Endothelial cell of umbilical vein (primary cell): ENCODE data around the gene WDR86. TPM values are rescaled to one million over a fixed set of nuclear protein-coding genes. Genes with fewer than 3 reads are reported as not detected.

Experiments
- BruUV-seq: library from RNA; stranded (reverse); fragments of 400-500 nt; replicated peaks from 2 replicates; lab custom pipeline; 2021; lab: Mats Ljungman, UMichigan
- CTCF ChIA-PET: fragments of 300-600, 350-600 bp; sonication (Branson Sonifier 250); formaldehyde crosslinking; loops from one replicate; lab custom pipeline; 2021; ENCODE audit warnings: antibody characterized with exemption, inconsistent platforms; lab: Charles Lee
- POLR2A ChIA-PET: fragments of 300-600, 350-600 bp; sonication (Branson Sonifier 250); formaldehyde crosslinking; loops from one replicate; lab custom pipeline; 2021; ENCODE audit warnings: antibody characterized with exemption, inconsistent platforms; lab: Charles Lee
- DNase-seq: peaks from one replicate; pipeline ENCODE4 v3.0.0-alpha.2; 2011; ENCODE audit warnings: low read depth, low spot score
- FAIRE-seq: peaks from 2 replicates; lab custom pipeline; 2011; peaks lifted over from hg19 to GRCh38; lab: Jason Lieb, UNC
- H2AFZ ChIP-seq: 2 replicates; pipeline ENCODE4 v1.6.0; 2012; ENCODE audit warnings: low read depth, low read length, control low read depth, inconsistent platforms
- H3K27ac ChIP-seq: 2 replicates; pipeline ENCODE4 v1.5.1; 2011; ENCODE audit warnings: low read depth, mild to moderate bottlenecking, control low read depth, low read length, moderate library complexity; ENCODE audit not compliant: insufficient read depth
- H3K27me3 ChIP-seq, 2 experiments: 2 replicates each; pipeline versions ENCODE4 v1.6.0 to v1.6.1; 2011; ENCODE audit warnings: low read length in 2 of 2, mixed read lengths in 1 of 2; ENCODE audit not compliant: control insufficient read depth in 2 of 2, insufficient read depth in 2 of 2
- H3K36me3 ChIP-seq, 2 experiments: 2 replicates in 1 of 2; 3 replicates in 1 of 2; pipeline ENCODE4 v1.5.1; 2011; ENCODE audit warnings: low read length in 2 of 2, mild to moderate bottlenecking in 1 of 2, moderate library complexity in 1 of 2; ENCODE audit not compliant: control insufficient read depth in 2 of 2, insufficient read depth in 2 of 2; ENCODE audit errors: extremely low read depth in 1 of 2
- H3K4me1 ChIP-seq: 3 replicates; pipeline ENCODE4 v1.5.1; 2011; ENCODE audit warnings: mild to moderate bottlenecking, low read length; ENCODE audit not compliant: control insufficient read depth, insufficient read depth; ENCODE audit errors: extremely low read depth
- H3K4me2 ChIP-seq: 2 replicates; pipeline ENCODE4 v1.6.1; 2011; ENCODE audit warnings: low read length, control low read depth, mixed read lengths; ENCODE audit not compliant: insufficient read depth
- H3K4me3 ChIP-seq, 3 experiments: fragments of 200-600 bp in 1 of 3; sonication (generic), shearing (Covaris generic) in 1 of 3; replicated peaks in 1 of 3; 2 replicates each; pipeline ENCODE4 v1.5.1; 2011 to 2016; ENCODE audit warnings: control low read depth in 3 of 3, low read length in 3 of 3, mild to moderate bottlenecking in 2 of 3, inconsistent platforms in 1 of 3, low read depth in 1 of 3, moderate library complexity in 1 of 3; ENCODE audit not compliant: insufficient read depth in 1 of 3
- H3K79me2 ChIP-seq: 2 replicates; pipeline ENCODE4 v1.6.0; 2012; ENCODE audit warnings: low read length, inconsistent platforms; ENCODE audit not compliant: control insufficient read depth, insufficient read depth
- H3K9ac ChIP-seq: replicated peaks from 2 replicates; pipeline ENCODE3; 2011; ENCODE audit warnings: low read length, control low read depth; ENCODE audit not compliant: insufficient read depth; ENCODE audit errors: extremely low read depth
- H3K9me1 ChIP-seq: replicated peaks from 3 replicates; pipeline ENCODE4 v1.6.0; 2011; ENCODE audit warnings: mild to moderate bottlenecking, low read length; ENCODE audit not compliant: control insufficient read depth, insufficient read depth; ENCODE audit errors: extremely low read depth
- H3K9me3 ChIP-seq: replicated peaks from 2 replicates; pipeline ENCODE4 v1.5.1; 2012; ENCODE audit warnings: low read length, inconsistent platforms; ENCODE audit not compliant: control insufficient read depth, insufficient read depth
- H4K20me1 ChIP-seq: replicated peaks from 2 replicates; pipeline ENCODE3; 2011; ENCODE audit warnings: mild to moderate bottlenecking, low read length; ENCODE audit not compliant: control insufficient read depth, insufficient read depth; ENCODE audit errors: extremely low read depth
- EZH2 ChIP-seq: IDR thresholded peaks from 2 replicates; pipeline ENCODE4 v1.6.1; 2012; ENCODE audit warnings: borderline replicate concordance, low read depth, mild to moderate bottlenecking, moderate library complexity, low read length, inconsistent platforms; ENCODE audit not compliant: severe bottlenecking
- FOS ChIP-seq: IDR thresholded peaks from 2 replicates; pipeline ENCODE4 v1.6.1; 2011; ENCODE audit warnings: mild to moderate bottlenecking, low read length, moderate library complexity, borderline replicate concordance; ENCODE audit not compliant: insufficient read depth
- GATA2 ChIP-seq: IDR thresholded peaks from 2 replicates; pipeline ENCODE4 v1.7.0; 2011; ENCODE audit warnings: low read depth, mild to moderate bottlenecking, moderate library complexity, mixed read lengths, low read length; ENCODE audit not compliant: insufficient read length, insufficient read depth
- JUN ChIP-seq: IDR thresholded peaks from 2 replicates; pipeline ENCODE4 v1.6.1; 2011; ENCODE audit warnings: borderline replicate concordance, low read depth; ENCODE audit not compliant: insufficient read length, insufficient read depth
- MAX ChIP-seq: IDR thresholded peaks from 2 replicates; pipeline ENCODE4 v1.6.1; 2011; ENCODE audit not compliant: insufficient read depth, insufficient read length
- MYC ChIP-seq: IDR thresholded peaks from one replicate; pipeline ENCODE4 v1.6.1; 2011; ENCODE audit warnings: mild to moderate bottlenecking, low read depth, low read length
- POLR2A ChIP-seq: IDR thresholded peaks from 2 replicates; pipeline ENCODE4 v1.6.1; 2012; ENCODE audit warnings: low read depth, mild to moderate bottlenecking, control low read depth, low read length
- POLR2AphosphoS5 ChIP-seq: IDR thresholded peaks from 2 replicates; pipeline ENCODE4 v1.6.1; 2012; ENCODE audit warnings: low read depth, mild to moderate bottlenecking, control low read depth, low read length, moderate library complexity; ENCODE audit not compliant: insufficient read depth
- dilution Hi-C: fragments of 300-500 bp; cut with MboI; formaldehyde crosslinking; loops from one replicate; pipeline ENCODE4 v1.15.0; 2019; ENCODE audit warnings: low sequenced_read_pairs; ENCODE audit not compliant: extremely low pct_ligation_motif_present
- intact Hi-C: fragments of 100-400 bp; cut with micrococcal nuclease; formaldehyde crosslinking; loops from one replicate; pipeline ENCODE4 v1.10.0; 2022
- polyA plus RNA-seq, 4 experiments: library from polyadenylated mRNA; depleted of rRNA in 3 of 4; stranded (reverse) in 3 of 4; unstranded in 1 of 4; fragments of >200 nt; gene quantifications; 2 replicates each; pipeline versions ENCODE4 v1.2.1 to v1.2.3, GENCODE V29; 2011 to 2012; ENCODE audit warnings: missing spikeins in 1 of 4
- total RNA-seq: library from RNA; stranded (reverse); gene quantifications from 2 replicates; pipeline ENCODE4 v1.2.3, GENCODE V29; 2021
- TF ChIP-seq, protein P1 (sequence below), 2 donors: IDR thresholded peaks; 1 replicate in 1 of 2; 2 replicates in 1 of 2; pipeline ENCODE4 v1.5.1; 2011; ENCODE audit warnings: low read length in 2 of 2, mild to moderate bottlenecking in 2 of 2, moderate library complexity in 2 of 2, control low read depth in 1 of 2, inconsistent platforms in 1 of 2, low read depth in 1 of 2; ENCODE audit not compliant: insufficient read depth in 1 of 2; ENCODE audit errors: extremely low read depth in 1 of 2

The WDR86 gene
- total and polyA plus RNA-seq, 2 donors (not counting 3 experiments of a cell fraction or from before 2014, with no cell fraction given): not detected

- Histone ChIP-seq H3K79me2 (no peaks in the 10 kb centered on the region), H4K20me1 (no peaks in the 10 kb centered on the region), H3K4me2 (no peak overlapping the region), H2AFZ (no peak overlapping the region), H3K36me3 (no peaks in the 10 kb centered on the region), H3K9ac (no peak overlapping the region), H3K9me1 (no peaks in the 10 kb centered on the region), H3K9me3 (no peaks in the 10 kb centered on the region), H3K4me1 (no peaks in the 10 kb centered on the region), H3K4me3 (no peak overlapping the region), H3K27ac (no peak overlapping the region), H3K27me3 (no peaks in the 10 kb centered on the region)
- CTCF ChIA-PET: interaction anchor here (1.4 to 5.3 kb wide), 3 partner anchors 9 to 83 kb away, joined by 3 to 38 read pairs (median 3); no protein-coding TSS in a partner anchor
- TF ChIP-seq POLR2A (no peak), JUN (no peak), FOS (no peak), GATA2 (no peak), MYC (no peak), EZH2 (no peak), MAX (no peak), POLR2AphosphoS5 (no peak)
- TF ChIP-seq, protein P1, sequence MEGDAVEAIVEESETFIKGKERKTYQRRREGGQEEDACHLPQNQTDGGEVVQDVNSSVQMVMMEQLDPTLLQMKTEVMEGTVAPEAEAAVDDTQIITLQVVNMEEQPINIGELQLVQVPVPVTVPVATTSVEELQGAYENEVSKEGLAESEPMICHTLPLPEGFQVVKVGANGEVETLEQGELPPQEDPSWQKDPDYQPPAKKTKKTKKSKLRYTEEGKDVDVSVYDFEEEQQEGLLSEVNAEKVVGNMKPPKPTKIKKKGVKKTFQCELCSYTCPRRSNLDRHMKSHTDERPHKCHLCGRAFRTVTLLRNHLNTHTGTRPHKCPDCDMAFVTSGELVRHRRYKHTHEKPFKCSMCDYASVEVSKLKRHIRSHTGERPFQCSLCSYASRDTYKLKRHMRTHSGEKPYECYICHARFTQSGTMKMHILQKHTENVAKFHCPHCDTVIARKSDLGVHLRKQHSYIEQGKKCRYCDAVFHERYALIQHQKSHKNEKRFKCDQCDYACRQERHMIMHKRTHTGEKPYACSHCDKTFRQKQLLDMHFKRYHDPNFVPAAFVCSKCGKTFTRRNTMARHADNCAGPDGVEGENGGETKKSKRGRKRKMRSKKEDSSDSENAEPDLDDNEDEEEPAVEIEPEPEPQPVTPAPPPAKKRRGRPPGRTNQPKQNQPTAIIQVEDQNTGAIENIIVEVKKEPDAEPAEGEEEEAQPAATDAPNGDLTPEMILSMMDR (IDR thresholded peaks at IDR 0.05; ENCODE audit: extremely low read depth in 1 of 2, insufficient read depth in 1 of 2, low read depth in 1 of 2, low read length in 2 of 2): no peak
- POLR2A ChIA-PET: no interaction called here
- dilution Hi-C loops: no loop called here
- intact Hi-C loops: no loop called here
- FAIRE-seq (no peak), DNase-seq (no peak)
- BruUV-seq: no TSS peak
These were observed 42.1 kb upstream of the WDR86 start for GRCh38 chr7:151451626-151452571.
